HCT116 (cell line): ENCODE measurements around the gene PRSS27. TPM values are rescaled to one million over a fixed set of nuclear protein-coding genes. Genes with fewer than 3 reads are reported as not detected.

Source experiments
- ATAC-seq: fragments of 200-7000 bp; cut with Tn5 transposase; 2 replicates; pipeline ENCODE4 v1.9.1; 2020; ENCODE audit warnings: mild to moderate bottlenecking, moderate library complexity
- BruUV-seq: library from RNA; stranded (reverse); fragments of 400-500 nt; replicated peaks from 2 replicates; lab custom pipeline; 2021; lab: Mats Ljungman, UMichigan
- CTCF ChIA-PET: fragments of 300-600 bp; sonication (Branson Sonifier 250); formaldehyde crosslinking; loops from one replicate; lab custom pipeline; 2021; ENCODE audit warnings: antibody characterized with exemption; lab: Charles Lee
- POLR2A ChIA-PET: fragments of 300-600, 350-600 bp; sonication (Branson Sonifier 250); formaldehyde crosslinking; loops from one replicate; lab custom pipeline; 2021; ENCODE audit warnings: antibody characterized with exemption; lab: Charles Lee
- RAD21 ChIA-PET, 2 experiments: fragments of 300-600 bp; sonication (Branson Sonifier 250); formaldehyde crosslinking; loops; one replicate each; lab custom pipeline; 2023; ENCODE audit warnings: low total read pairs in 2 of 2; ENCODE audit not compliant: uncharacterized antibody in 2 of 2, unreplicated experiment in 2 of 2, low non-redundant PET in 1 of 2; lab: Charles Lee
- DNase-seq: peaks from one replicate; pipeline ENCODE4 v3.0.0-alpha.2; 2010; ENCODE audit warnings: low read depth, low spot score
- H2AFZ ChIP-seq: fragments of 200-600 bp; shearing (Covaris generic), sonication (generic); 2 replicates; pipeline ENCODE4 v1.6.1; 2017; ENCODE audit warnings: low read depth, mixed run types, mixed read lengths, antibody characterized with exemption, low read length; ENCODE audit not compliant: poor library complexity, severe bottlenecking
- H3K27ac ChIP-seq: 2 replicates; pipeline ENCODE4 v1.5.1; 2012; ENCODE audit warnings: low read depth, low read length
- H3K27me3 ChIP-seq: fragments of 200-600 bp; sonication (generic); 2 replicates; pipeline ENCODE4 v1.6.1; 2016; ENCODE audit warnings: mixed run types, low read length, mixed read lengths; ENCODE audit not compliant: insufficient read depth
- H3K36me3 ChIP-seq, 2 experiments: fragments of 200-500 bp in 1 of 2; fragments of 200-600 bp in 1 of 2; sonication (Bioruptor generic) in 1 of 2; sonication (generic) in 1 of 2; 2 replicates each; pipeline versions ENCODE4 v1.5.1 to v1.6.1; 2014 to 2016; ENCODE audit warnings: low read length in 2 of 2, inconsistent platforms in 1 of 2, mixed read lengths in 1 of 2, mixed run types in 1 of 2; ENCODE audit not compliant: insufficient read depth in 2 of 2, control insufficient read depth in 1 of 2
- H3K4me1 ChIP-seq, 2 experiments: fragments of 200-600 bp in 1 of 2; sonication (generic) in 1 of 2; 2 replicates each; pipeline versions ENCODE4 v1.5.1 to v1.6.1; 2012 to 2017; ENCODE audit warnings: low read length in 2 of 2, inconsistent platforms in 1 of 2, mild to moderate bottlenecking in 1 of 2, mixed read lengths in 1 of 2, mixed run types in 1 of 2, moderate library complexity in 1 of 2; ENCODE audit not compliant: insufficient read depth in 2 of 2, control insufficient read depth in 1 of 2
- H3K4me2 ChIP-seq: fragments of 200-600 bp; sonication (generic); 2 replicates; pipeline ENCODE4 v1.6.1; 2017; ENCODE audit warnings: mixed run types, low read length, mixed read lengths
- H3K4me3 ChIP-seq, 2 experiments: fragments of 200-600 bp in 1 of 2; sonication (generic) in 1 of 2; replicated peaks in 1 of 2; 2 replicates each; pipeline ENCODE4 v1.5.1; 2011 to 2016; ENCODE audit warnings: low read length in 2 of 2, control low read depth in 1 of 2, low read depth in 1 of 2, mild to moderate bottlenecking in 1 of 2, mixed read lengths in 1 of 2, mixed run types in 1 of 2
- H3K79me2 ChIP-seq: fragments of 200-600 bp; sonication (generic); 2 replicates; pipeline ENCODE4 v1.6.1; 2017; ENCODE audit warnings: mild to moderate bottlenecking, mixed run types, low read length, moderate library complexity, mixed read lengths; ENCODE audit not compliant: insufficient read depth
- H3K9ac ChIP-seq: fragments of 200-600 bp; sonication (generic); 2 replicates; pipeline ENCODE4 v1.6.1; 2016; ENCODE audit warnings: low read length, mixed read lengths
- H3K9me2 ChIP-seq: fragments of 200-600 bp; sonication (generic), shearing (Covaris generic); 2 replicates; pipeline ENCODE4 v1.6.1; 2017; ENCODE audit warnings: mixed run types, mild to moderate bottlenecking, moderate library complexity; ENCODE audit not compliant: insufficient read depth
- H3K9me3 ChIP-seq, 2 experiments: fragments of 200-500 bp in 1 of 2; fragments of 200-600 bp in 1 of 2; sonication (Bioruptor generic) in 1 of 2; sonication (generic) in 1 of 2; 2 replicates each; pipeline ENCODE4 v1.6.1; 2014 to 2017; ENCODE audit warnings: low read length in 2 of 2, mixed read lengths in 2 of 2, inconsistent platforms in 1 of 2, low read depth in 1 of 2, mild to moderate bottlenecking in 1 of 2, mixed run types in 1 of 2, moderate library complexity in 1 of 2; ENCODE audit not compliant: control insufficient read depth in 1 of 2, insufficient read depth in 1 of 2
- H4K20me1 ChIP-seq: fragments of 200-600 bp; sonication (generic), shearing (Covaris generic); 2 replicates; pipeline ENCODE4 v1.6.1; 2017; ENCODE audit warnings: mixed run types, mild to moderate bottlenecking, moderate library complexity; ENCODE audit not compliant: insufficient read depth
- ATF3 ChIP-seq: IDR thresholded peaks from 2 replicates; pipeline ENCODE4 v1.6.1; 2012
- CBX3 ChIP-seq: IDR thresholded peaks from 2 replicates; pipeline ENCODE4 v1.6.1; 2012; ENCODE audit warnings: low read depth
- CEBPB ChIP-seq: IDR thresholded peaks from 2 replicates; pipeline ENCODE4 v1.6.1; 2012; ENCODE audit warnings: low read depth
- EGR1 ChIP-seq: IDR thresholded peaks from 2 replicates; pipeline ENCODE4 v1.6.1; 2012; ENCODE audit warnings: low read depth
- ELF1 ChIP-seq: IDR thresholded peaks from 2 replicates; pipeline ENCODE4 v1.6.1; 2012; ENCODE audit warnings: low read depth, borderline replicate concordance
- EZH2 ChIP-seq: fragments of 200-600 bp; sonication (generic); IDR thresholded peaks from 2 replicates; pipeline ENCODE4 v1.6.1; 2017; ENCODE audit warnings: antibody characterized with exemption, mixed run types
- EZH2phosphoT487 ChIP-seq: fragments of 200-600 bp; IDR thresholded peaks from 2 replicates; pipeline ENCODE4 v1.6.1; 2018; ENCODE audit warnings: antibody characterized with exemption, borderline replicate concordance
- FOSL1 ChIP-seq: IDR thresholded peaks from 2 replicates; pipeline ENCODE4 v1.6.1; 2012; ENCODE audit warnings: low read depth
- JUND ChIP-seq: IDR thresholded peaks from 2 replicates; pipeline ENCODE4 v1.6.1; 2012
- POLR2A ChIP-seq: IDR thresholded peaks from 2 replicates; pipeline ENCODE4 v1.7.0; 2011; ENCODE audit warnings: borderline replicate concordance; ENCODE audit not compliant: insufficient read depth, insufficient read length; ENCODE audit errors: extremely low read depth
- POLR2AphosphoS5 ChIP-seq: IDR thresholded peaks from 2 replicates; pipeline ENCODE4 v1.6.1; 2011; ENCODE audit warnings: mild to moderate bottlenecking, low read depth, low read length, moderate library complexity
- RAD21 ChIP-seq: IDR thresholded peaks from 2 replicates; pipeline ENCODE4 v1.6.1; 2012; ENCODE audit warnings: low read depth, mild to moderate bottlenecking
- SIN3A ChIP-seq: IDR thresholded peaks from 2 replicates; pipeline ENCODE4 v1.6.1; 2012; ENCODE audit warnings: low read depth
- SP1 ChIP-seq: IDR thresholded peaks from 2 replicates; pipeline ENCODE4 v1.6.1; 2012; ENCODE audit warnings: low read depth
- SRF ChIP-seq: IDR thresholded peaks from 2 replicates; pipeline ENCODE4 v1.6.1; 2012; ENCODE audit warnings: low read depth
- TCF7L2 ChIP-seq: IDR thresholded peaks from 2 replicates; pipeline ENCODE4 v1.7.0; 2011; ENCODE audit warnings: borderline replicate concordance, inconsistent platforms; ENCODE audit not compliant: insufficient read depth, insufficient read length; ENCODE audit errors: extremely low read depth
- YY1 ChIP-seq: IDR thresholded peaks from 2 replicates; pipeline ENCODE4 v1.6.1; 2011; ENCODE audit warnings: low read length, low read depth, moderate library complexity, mild to moderate bottlenecking; ENCODE audit not compliant: insufficient replicate concordance; ENCODE audit errors: extremely low read depth
- ZFX ChIP-seq: fragments of 450-650 bp; IDR thresholded peaks from 2 replicates; pipeline ENCODE4 v1.6.1; 2017
- ZNF274 ChIP-seq: fragments of 200-500 bp; sonication (Bioruptor generic); IDR thresholded peaks from 2 replicates; pipeline ENCODE4 v1.6.1; 2014; ENCODE audit warnings: mild to moderate bottlenecking, low read depth, low read length, inconsistent platforms
- intact Hi-C: fragments of 100-400 bp; cut with micrococcal nuclease; formaldehyde crosslinking; loops from 2 replicates; pipeline ENCODE4 v1.10.0; 2022
- total RNA-seq: library from RNA; stranded (reverse); gene quantifications from one replicate; pipeline ENCODE4 v1.2.1, GENCODE V29; 2021; ENCODE audit not compliant: unreplicated experiment
- TF ChIP-seq, protein P1 (sequence below): IDR thresholded peaks from 2 replicates; pipeline ENCODE4 v1.6.1; 2012

Gene PRSS27
- total RNA-seq, 1 experiment from 2014 or later, result 3.3 TPM

GRCh38 chr16:2702438-2702825, 17.6 kb downstream of the PRSS27 start:
- CTCF ChIA-PET, result no interaction called here
- no peaks in the 10 kb centered on the region for H3K4me1 ChIP-seq

DNA sequence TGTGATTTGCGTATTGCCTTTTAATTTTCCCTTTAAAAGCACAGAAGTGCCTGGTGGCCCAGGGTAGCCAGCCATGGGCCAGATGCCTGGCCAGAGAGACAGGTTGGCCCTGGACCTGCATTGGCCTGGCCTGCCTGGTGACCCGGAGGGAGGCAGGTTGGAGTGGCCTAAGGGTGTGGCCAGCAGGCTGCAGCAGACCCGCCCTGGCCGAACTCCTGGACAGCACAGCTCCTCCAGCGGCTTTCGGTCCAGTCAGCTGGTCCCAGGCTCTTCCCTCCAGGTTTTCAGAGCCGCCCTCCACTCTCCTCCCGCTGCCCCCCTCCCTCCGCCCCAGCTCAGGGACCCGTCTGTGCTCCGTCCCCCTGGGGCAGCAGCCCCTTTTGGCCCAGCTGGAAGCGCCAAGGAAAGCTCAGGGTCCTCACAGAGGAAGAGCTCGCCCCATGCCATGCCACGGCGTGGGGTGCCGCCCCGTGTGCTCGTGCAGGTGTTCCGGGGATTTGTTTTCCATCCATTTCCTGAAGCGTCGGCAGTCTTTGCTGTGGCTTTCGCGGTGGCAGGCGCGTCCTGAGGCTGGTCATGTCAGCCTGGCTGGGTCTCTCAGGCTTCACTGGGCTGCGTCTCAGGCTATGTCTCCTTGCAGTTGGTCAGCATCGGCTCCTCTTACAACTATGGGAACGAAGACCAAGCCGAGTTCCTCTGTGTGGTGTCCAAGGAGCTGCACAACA, 18.1 kb downstream of the PRSS27 start:
- Histone ChIP-seq H3K9me3 (no peaks in the 10 kb centered on the region), H3K9me2 (no peaks in the 10 kb centered on the region), H4K20me1 (no peaks in the 10 kb centered on the region), H2AFZ (no peak overlapping the region), H3K27me3 (no peaks in the 10 kb centered on the region), H3K4me3 (no peak overlapping the region), H3K4me2 (no peak overlapping the region), H3K4me1 (no peaks in the 10 kb centered on the region), H3K27ac (no peak overlapping the region), H3K36me3 (peaks cover 4 to 9% of the 10 kb centered on the region in 2 experiments; a peak in 3 of 4 replicates), H3K79me2 (peaks cover 3% of the 10 kb centered on the region; the same call in 1 of the 2 replicates), H3K9ac (no peak overlapping the region)
- intact Hi-C loops, result no loop called here
- ATAC-seq, result no peak
- ChIA-PET CTCF (no interaction called here), POLR2A (no interaction called here), RAD21 (no interaction called here)
- no TSS peak for BruUV-seq
- no peak for TF ChIP-seq ZNF274
- no peak for TF ChIP-seq EGR1
- TF ChIP-seq EZH2, result no peak
- no peak for TF ChIP-seq SRF
- no peak for TF ChIP-seq RAD21
- TF ChIP-seq EZH2phosphoT487, result no peak
- no peak for TF ChIP-seq SIN3A
- TF ChIP-seq, protein P1, sequence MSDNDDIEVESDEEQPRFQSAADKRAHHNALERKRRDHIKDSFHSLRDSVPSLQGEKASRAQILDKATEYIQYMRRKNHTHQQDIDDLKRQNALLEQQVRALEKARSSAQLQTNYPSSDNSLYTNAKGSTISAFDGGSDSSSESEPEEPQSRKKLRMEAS, result no peak
- no peak for TF ChIP-seq ELF1
- TF ChIP-seq ZFX, result no peak
- no peak for DNase-seq

More at GRCh38 chr16:2702438-2702825, 17.6 kb downstream of the PRSS27 start:
- RAD21 ChIA-PET, result no interaction called here
- no peaks in the 10 kb centered on the region for H3K27me3 ChIP-seq
- DNase-seq (no peak), ATAC-seq (no peak)
- intact Hi-C loops, result no loop called here
- no TSS peak for BruUV-seq
- H3K27ac ChIP-seq, result no peak overlapping the region
- no peaks in the 10 kb centered on the region for H3K9me3 ChIP-seq
- no peak overlapping the region for H3K4me2 ChIP-seq
- no peaks in the 10 kb centered on the region for H3K9me2 ChIP-seq
- H3K36me3 ChIP-seq, result peaks cover 3 to 9% of the 10 kb centered on the region in 2 experiments; a peak in 3 of 4 replicates
- POLR2A ChIA-PET, result no interaction called here
- H3K9ac ChIP-seq, result no peak overlapping the region
- H4K20me1 ChIP-seq, result no peaks in the 10 kb centered on the region
- H3K79me2 ChIP-seq, result no peaks in the 10 kb centered on the region; the same call in 1 of the 2 replicates
- H2AFZ ChIP-seq, result no peak overlapping the region
- TF ChIP-seq, protein P1, result no peak
- no peak for TF ChIP-seq POLR2A
- TF ChIP-seq YY1, result no peak
- TF ChIP-seq SIN3A, result no peak
- TF ChIP-seq EZH2, result no peak
- no peak for TF ChIP-seq FOSL1
- no peak for TF ChIP-seq POLR2AphosphoS5
- TF ChIP-seq JUND, result no peak
- no peak for TF ChIP-seq ATF3
- TF ChIP-seq CEBPB, result no peak
- no peak for TF ChIP-seq ELF1
- TF ChIP-seq CBX3, result no peak
- no peak for TF ChIP-seq ZFX
- TF ChIP-seq SP1, result no peak
- no peak for TF ChIP-seq SRF
- no peak for TF ChIP-seq TCF7L2
- H3K4me3 ChIP-seq, result no peak overlapping the region
